Measurements from ENCODE around the gene CCDC91.

GRCh38 chr12:28340261-28341045 is 150.2 kb downstream of the CCDC91 start:
- no peak for TF ChIP-seq CTCF (IDR thresholded peaks at IDR 0.05)
- TF ChIP-seq POLR2A (IDR thresholded peaks at IDR 0.05): no peak

All from Peyer's patch (tissue), 4 donors.